ENCODE data around the gene GIMAP8.

GIMAP8 gene

DNA sequence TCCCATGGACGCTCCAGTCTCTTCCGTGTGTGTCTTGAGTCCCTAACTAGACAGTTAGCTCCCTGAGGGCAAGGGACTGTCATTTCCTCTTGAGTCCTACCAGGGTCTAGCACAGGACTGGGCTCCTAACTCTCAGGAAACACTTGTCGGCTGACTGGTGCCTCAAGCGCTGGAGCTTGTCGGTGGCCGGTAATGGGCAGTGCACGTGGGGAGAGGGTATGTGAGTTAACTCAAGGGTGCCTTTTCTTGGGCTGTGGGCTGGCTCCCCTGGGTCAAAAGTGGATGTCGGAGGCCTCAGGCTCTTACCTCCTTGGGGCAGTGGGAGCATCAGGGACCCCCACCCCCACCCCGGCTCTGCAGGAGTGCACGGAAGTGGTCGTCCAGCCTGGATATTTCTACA lies 38.4 kb upstream of the GIMAP8 start:
- no peak for DNase-seq

DNA sequence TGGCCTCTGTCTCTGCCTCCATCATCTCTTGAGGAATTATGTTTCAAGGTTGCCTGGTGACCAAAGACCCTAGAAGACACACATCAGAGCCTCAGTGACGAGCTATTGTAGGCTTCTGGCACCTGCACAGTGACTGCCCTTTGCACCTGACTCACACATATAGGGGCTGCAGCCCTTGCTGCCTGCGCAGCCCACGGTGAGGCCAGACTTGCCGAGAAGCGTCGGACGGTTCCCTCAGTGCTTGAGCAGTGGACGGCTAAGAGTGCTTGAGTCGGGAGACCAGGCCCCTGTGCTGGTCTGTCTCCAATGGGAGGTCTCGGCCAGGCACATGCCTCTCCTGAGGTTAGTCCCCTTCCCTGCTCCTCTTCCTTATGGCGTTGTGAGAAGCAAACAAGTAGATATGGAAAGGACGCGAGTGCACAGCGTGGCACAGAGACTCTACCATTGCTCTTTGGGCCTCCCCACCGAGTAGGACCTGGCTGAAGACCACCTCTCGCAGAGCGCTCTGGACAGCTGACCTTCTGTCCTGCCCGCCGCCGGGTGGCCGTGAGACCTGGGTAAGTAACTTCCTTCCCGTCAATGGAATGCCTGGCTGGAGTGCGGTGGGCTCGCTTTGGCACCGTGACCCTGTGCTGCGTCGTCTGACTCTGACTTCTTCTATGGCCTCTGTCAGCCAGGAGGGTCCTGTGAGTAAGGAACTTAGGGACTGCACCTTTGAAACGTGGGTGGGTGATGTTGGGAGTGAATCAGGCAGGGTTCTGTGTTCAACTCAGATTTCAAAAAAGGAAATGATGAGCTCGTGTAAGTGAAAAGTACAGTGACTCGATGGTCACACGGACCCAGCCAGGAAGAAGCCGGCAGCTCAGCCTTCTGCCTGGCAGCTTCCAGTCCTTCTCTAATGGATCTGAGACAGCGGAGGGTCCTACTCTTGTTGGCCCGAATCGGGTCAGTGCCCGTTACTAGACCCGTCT lies 37.6 kb upstream of the GIMAP8 start:
- DNase-seq = no peak

DNA sequence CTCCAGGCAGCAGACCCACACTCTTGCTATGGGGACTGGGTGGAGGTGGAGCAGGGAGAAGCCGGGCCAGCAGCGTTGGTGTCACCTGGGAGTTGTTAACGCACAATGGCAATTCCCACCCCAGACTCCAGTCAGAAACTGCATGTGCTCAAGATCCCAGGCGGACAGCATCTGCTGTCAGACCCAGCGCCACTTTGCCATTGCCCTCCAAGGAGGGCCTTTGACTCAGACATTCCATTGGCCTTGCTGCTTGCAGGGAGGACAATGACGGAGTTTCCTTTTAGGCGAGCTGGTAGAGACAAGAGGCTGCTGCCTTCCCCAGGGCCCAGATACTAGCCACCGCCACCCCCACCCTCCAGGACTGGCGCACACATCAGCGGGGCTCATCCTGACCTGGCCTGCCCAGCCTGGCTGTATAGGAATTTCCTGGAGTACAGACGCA lies 36.8 kb upstream of the GIMAP8 start:
- DNase-seq = no peak

DNA sequence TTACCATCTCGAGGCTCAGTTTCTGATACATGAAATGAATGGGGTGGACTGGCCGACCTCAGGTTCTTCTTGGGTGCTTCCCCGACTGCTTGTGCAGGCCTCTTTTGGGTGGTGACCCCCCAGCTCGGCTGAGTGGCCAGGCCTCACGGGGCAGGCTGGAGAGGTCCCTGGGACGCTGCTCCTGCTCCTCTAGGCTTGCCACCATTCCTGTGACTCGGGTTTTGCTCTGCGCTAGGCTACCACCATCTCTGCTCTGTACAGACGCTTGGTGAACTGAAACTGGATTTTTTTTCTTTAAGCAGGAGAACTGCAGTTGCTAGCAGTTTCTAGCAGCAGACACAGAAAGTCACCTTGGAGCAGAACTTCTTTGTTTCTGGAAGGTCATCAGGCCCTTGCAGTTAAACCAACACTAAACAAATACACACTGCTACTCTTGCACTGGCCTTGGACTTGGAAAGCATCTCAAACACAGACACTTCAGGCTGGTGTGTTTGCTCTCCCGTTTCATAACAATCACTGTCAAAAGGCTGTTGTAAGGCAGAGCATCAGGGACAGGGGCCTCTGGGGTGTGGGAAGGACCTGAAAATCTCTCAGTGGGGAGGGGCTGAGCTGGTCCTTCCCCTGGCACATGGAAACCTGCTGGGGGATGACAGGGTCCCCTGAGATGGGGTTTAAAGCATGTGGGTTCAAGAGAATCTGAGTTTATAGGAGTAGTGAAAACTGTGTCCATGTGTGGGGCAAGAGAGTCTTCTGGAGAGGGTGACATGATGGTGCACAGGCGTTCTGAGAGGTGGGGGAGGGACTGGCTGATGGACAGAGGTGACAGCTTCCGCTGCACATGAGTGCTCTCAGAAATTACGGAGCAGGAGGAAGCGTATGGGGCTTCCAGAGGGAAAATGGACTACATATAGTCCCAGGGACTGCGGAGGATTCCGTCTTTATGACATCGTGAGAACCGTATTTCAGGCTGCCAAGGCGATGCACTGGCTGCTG lies 35.0 kb upstream of the GIMAP8 start:
- peak in 1 of 2 donors; percentile 13 for DNase-seq

DNA sequence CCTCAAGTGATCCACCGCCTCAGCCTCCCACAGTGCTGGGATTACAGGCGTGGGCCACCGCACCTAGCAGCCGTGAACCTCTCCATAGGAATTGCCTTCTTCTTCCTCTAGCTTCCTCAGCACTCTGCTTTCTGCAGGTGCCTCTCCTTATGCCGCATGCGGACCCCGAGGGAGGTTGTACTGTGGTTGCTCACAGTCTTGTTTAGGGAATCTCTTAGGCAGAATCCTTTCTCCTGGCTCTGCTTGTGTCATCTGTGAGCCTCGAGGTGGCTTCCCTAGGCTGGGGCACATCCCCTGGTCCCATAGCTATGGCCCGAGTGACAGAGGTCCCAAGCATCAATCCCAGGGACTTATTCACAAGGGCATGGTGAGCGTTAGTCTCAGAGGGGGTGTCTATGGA lies 33.2 kb upstream of the GIMAP8 start:
- peak in 1 of 2 donors; percentile 6 for DNase-seq

DNA sequence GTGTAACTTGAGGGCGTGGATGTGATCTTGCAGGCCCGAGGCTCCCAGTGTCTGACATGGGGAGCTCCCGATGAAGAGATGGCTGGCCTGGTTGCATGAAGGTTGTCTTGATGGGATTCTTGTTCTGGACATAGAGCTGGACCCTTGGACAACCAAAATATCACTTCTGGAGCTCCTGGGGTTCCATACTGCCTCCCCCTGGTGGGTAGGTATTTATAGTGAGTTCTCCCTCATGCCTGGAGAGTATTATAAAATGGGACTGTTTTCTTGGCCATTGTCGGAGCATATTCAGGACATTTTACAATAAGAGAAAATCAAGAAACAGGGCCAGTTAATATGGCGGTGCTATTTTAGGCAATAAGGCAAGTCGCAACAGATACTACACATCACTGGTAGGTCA lies 32.6 kb upstream of the GIMAP8 start:
- DNase-seq = peak in 1 of 2 donors; percentile 4

DNA sequence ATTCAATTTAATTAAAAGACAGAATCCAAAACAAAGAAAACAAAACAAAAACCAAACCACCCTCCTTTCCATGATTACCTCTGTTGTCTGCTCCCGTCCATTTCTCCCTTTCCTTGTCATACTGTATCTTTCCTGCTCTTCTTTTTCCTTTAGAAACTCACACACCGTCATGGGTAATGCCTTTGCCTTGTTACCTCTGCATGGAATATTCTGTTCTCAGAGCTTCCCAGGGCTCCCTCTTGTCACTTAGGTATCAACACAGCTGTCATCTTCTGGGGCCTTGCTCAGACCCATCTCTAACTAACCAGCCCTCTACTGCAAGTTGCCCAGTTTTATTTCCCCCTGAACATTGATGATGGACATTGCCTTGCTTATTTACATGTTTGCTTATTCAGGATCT lies 30.2 kb upstream of the GIMAP8 start:
- no peak for DNase-seq

DNA sequence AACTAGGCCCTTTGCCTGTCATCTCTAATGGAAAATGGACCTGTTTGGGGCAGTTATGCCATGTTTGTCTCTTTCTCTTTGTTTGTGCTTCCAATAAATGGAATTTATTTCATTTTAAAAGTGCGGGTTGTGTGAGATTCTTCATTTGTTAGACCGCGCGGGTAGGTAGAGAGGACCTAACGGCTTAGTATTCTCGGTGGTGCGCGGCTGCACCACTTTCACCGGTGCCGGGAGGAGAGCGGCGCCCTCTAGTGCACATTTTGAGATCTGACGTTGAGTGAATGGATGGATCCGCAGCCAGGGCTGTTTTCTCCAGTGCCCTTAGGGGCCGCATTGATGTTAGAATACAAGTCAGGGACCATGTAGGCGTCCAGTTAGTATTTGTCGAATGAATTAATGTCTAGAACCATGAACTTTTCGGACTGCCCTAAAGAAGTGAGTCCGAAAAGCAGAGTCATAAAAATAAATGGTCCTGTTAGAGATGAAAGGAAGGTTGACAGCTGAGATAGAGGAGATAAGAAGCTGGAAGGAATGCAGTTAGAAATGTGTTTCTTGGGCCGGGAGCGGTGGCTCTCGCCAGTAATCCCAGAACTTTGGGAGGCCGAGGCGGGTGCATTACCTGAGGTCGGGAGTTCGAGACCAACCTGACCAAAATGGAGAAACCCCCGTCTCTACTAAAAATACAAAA lies 29.3 kb upstream of the GIMAP8 start:
- peak; percentile 89 for DNase-seq

DNA sequence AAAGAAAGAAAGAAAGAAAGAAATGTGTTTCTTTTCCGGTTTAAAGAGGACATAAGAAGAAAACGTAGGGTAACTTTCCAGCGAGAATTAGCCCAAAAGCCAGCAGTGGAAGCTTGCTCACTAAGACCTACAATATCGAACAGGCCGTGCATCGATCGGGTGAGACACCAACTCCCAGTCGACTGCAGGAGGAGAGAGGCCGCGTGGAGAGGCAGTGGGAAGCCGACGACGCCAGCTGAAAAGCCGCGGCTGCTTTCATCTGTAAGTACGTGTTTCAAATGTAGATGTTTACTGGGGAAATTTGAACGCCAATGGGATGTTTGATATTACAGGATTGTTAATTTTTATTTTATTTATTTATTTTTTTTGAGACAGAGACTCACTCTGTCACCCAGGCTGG lies 28.6 kb upstream of the GIMAP8 start:
- DNase-seq = no peak

DNA sequence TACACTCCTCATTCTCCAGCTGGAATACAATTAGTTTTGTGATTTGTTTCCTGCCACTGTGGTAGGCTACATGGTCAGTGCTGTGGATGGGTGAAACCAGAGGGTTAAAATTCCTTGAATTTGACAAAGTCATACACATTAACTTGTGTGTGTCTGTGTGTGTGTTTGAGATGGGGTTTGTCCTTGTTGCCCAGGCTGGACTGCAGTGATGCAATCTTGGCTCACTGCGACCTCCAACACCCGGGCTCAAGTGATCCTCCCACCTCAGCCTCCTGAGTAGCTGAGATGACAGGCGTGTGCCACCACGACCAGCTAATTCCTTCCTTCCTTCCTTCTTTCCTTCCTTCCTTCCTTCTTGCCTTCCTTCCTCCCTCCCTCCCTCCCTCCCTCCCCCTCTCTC lies 24.8 kb upstream of the GIMAP8 start:
- DNase-seq = no peak

DNA sequence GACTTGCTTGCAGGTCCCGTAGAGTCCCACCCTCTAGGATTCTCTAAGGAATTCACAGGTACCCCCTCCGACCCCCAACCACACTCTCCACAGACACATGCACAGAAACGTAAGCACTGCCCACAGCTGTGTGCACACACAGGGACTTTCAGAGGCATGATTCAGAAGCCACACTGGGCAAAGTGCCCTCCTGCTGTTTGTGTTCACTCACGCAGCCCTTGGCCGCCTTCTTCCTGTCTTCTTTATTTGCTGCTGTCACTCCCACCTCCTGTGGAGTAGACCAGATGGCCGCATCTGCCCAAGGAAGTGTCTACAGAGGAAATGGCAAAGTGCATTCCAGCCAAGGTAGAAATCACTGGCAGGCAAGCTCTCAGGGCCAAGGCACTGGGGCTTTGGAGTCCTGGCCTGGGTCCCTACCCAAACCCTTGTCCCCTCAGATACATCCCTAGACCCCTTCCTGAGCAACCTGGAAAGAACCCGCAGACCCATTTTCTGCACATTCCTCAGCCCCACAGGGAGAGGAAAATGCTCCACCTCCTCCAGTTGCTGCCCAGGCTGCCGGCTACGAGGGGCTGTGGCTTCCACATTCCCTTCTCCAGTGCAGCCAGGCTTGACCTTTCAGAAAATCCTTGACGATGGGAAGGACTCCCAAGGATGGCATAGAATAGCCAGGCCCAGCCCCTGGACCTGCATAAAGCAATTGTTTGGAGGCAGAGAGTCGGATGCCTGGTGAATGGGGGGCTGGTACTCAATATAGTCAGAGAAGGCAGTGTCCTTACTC lies 21.6 kb upstream of the GIMAP8 start:
- peak in 1 of 2 donors; percentile 17 for DNase-seq

DNA sequence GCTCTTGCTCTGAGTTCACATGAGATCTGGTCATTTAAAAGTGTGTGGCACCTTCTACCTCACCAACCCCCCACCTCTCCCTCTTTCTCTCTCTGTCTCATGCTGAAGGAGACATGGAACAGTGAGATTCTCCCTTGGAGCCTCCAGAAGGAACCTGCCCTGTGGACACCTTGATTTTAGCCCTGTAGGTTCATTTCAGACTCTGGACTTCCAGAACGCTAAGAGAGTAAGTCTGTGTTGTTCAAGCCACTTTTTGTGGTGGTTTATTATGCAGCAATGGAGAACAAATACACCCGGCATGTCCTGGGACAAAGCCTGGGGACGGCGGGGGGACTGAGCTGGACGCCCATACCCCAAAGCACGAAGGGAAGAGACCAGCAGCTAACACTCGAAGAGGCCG lies 20.7 kb upstream of the GIMAP8 start:
- peak in 1 of 2 donors; percentile 6 for DNase-seq

DNA sequence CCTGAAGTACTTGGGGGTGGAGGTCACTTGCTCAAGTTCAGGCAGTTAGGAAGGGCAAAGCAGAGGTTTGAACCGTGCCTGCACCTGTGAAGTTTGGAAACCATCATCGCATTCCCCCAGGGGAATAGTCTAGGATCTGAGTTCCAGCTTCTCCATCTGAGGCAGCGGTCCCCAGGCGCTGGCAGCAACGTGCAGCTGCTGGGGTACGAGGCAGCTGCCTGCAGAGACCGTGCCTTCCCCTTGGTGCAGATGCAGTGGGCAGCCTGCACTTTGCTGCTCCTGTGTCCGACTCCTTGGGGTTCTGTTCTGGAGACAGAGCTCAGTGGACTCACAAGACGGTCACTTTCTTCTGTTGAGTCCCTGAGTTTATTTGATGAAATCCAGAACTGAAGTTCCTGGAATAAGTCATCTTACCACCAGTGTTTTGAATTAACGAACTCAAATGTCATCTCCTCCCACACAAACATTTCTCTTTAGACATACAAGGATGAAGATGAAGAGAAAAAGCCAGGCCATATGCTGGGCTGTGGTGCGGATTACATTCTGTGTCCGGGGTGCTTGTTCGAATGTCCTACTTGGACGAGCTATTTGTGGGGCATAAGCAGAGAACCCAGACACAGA lies 19.9 kb upstream of the GIMAP8 start:
- DNase-seq = peak in 1 of 2 donors; percentile 5

DNA sequence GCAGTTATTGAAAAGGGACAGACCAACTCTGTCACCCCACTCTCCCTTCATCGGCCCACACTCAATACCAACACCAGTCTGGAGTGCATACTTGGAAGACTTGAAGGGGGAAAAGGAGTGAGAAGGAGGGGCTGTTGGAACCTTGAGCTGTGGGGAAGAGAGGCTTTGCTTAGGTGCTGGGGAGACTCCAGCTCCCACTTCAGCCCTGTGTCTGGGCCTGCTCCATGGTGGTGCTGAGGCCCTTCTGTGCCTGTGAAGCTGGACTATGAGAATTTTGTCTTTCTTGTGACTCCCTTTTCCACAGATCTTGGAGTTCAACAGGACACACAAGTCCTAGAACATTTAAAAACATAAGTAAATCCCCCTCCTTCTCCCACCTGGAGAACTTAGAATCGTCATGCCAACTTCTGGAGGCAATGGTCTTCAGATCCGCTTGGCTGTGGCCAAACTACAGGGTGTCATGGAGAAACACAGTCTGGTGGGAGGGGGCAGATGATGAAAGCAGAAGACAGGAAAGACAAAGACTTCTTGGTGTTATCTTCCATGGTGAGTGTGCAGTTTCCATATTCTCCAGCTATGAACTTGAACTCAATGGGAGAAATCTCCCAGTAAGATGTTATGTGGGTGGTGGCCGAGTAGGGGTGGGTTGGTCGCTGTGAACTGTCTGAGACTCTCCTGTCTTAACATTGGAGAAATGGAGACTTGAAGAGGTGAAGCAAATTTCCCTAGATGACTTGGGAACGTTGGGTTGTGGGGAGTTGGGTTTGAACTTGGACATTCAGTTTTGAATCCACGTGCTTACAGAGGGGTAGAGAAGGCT lies 18.4 kb upstream of the GIMAP8 start:
- peak in 1 of 2 donors; percentile 8 for DNase-seq

DNA sequence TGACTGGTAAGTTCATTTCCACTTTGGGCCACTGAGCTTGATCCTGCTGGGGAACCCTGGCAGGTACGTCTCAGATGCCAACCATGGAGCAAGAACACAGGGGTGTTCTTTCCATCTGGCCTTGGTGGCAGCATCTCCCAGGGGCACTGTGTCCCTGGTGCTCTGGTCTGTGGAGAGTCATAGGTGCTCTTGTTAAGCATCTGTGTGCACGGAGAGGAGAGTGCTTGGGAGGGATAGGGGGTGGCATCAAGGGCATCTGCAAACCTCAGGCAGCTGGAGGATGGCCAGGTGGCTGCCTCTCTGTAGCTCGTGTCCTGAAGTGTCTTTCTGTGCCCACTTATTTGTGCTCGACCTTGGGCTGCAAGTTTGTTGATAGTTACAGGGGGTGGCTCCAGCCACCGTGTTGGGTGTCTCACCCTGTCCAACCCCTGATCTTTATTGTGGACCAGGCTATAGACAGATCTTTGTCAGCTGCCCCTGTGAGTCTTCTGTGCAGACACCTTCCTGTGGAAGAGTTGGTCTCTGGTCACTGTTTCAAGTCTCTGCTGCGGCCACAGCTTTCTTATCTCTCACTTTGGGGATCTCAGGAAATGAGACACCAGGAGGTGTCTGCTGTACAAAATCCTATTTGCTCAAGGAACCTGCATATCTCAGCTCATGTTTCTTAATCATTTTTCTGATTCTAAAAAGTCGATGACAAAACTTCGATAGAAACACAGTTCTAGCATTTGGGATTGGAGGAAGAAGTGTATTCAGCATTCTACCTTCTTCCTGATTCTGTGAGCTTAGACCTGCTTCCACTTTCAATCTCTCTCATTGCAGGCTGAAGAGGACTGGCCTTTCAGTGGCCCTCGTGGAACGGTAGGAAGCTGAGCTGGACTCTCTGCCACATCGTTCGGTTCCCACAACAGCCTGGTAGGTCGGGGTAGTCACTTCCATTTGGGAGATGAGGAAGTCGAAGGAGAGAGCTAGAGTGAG lies 17.2 kb upstream of the GIMAP8 start:
- peak in 1 of 2 donors; percentile 12 for DNase-seq

DNA sequence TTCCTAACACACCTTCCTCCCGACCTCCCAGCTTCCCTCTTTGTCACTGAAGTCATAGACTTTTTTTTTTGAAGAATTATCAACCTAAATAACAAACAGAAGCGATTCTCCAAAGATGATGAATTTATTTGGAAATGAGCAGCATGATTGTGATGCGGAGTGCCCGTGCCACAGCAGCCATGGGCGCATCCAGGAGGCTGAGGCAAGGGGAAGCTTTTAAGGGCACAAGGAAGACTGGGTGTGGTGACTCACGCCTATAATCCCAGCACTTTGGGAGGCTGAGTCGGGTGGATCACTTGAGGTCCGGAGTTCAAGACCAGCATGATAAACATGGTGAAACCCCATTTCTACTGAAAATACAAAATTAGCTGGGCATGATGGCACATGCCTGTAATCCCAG lies 16.2 kb upstream of the GIMAP8 start:
- peak in 1 of 2 donors; percentile 12 for DNase-seq

DNA sequence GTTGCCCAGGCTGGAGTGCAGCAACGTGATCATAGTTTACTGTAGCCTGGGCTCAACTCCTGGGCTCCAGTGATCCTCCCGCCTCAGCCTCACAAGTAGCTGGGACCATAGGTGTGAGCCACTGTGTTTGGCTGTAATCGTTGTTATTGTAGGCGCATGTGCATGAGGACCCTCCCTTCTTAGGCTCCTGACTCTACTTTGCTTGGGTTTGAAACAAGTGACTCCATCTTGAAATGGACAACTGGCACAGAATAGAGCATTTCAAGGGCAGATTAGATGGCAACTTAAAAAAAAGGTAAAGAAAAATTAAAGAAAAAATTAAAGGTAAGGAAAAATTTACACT lies 15.4 kb upstream of the GIMAP8 start:
- DNase-seq = no peak

DNA sequence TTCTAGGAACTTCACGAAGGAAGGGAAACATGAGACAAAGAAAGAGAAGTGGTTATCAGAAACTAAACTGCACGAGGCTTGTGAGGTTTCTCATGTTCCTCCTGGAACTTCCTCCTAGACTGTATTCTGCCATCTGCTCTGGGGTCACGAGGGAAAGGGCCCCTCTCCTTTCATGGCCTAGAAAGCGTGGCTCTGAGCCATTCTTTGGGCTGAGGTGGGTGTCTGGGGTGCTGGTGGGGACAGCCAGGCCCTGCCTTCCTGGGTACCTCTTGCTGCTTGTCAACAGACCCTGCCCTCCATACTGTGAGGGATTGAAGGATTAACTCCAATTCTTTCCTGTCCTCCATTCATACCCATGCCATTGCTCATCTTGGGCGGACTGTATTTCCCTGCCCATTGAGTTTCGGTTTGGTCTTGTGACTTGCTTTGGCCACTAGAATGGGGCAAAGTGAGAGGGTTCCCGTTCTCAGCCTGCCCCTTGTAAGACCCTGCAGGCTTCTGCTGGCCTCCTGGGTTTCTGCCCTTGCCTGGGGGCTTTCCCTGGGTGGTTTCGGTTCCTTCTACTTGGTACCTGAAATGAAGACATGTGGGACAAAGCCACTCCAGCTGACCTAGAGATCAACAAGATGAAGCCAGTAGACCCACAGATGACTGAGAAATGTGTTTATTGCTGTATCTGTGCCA lies 14.9 kb upstream of the GIMAP8 start:
- DNase-seq = peak in 1 of 2 donors; percentile 9

DNA sequence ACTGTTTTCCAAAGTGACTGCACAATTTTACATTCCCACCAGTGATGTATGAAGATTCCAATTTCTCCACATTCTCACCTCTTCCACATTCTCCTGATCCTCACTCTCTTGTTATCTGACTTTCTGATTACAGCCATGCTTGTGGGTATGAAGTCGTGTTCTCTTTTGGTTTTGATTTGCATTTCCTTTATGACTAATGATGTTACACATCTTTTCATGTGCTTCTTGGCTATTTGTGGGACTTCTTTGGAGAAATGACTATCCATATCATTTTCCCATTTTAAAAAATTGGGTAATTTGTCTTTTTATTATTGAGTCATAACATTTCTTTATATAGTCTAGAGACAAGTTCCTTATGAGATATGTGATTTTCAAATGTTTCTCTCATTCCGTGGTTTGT lies 10.5 kb upstream of the GIMAP8 start:
- DNase-seq = no peak

All from stimulated activated CD4-positive, alpha-beta T cell treated with anti-CD3 and anti-CD28 coated beads, Interleukin-2, amount 100 ng/mL, for 24 hours (primary cell).